GM10847 (cell line): ENCODE data around the gene DGLUCY.

Source experiments
- POLR2A ChIP-seq: IDR thresholded peaks from 2 replicates; pipeline ENCODE4 v1.6.1; 2011; ENCODE audit not compliant: insufficient read length; ENCODE audit errors: extremely low read depth

The DGLUCY gene

GRCh38 chr14:91232603-91233002, 118.7 kb downstream of the DGLUCY start:
- no peak for TF ChIP-seq POLR2A

- no peak for TF ChIP-seq POLR2A
Measured at GRCh38 chr14:91233936-91234790, 120.3 kb downstream of the DGLUCY start.

GRCh38 chr14:91234791-91235114, 120.9 kb downstream of the DGLUCY start:
- no peak for TF ChIP-seq POLR2A

GRCh38 chr14:91235841-91236240, 122.0 kb downstream of the DGLUCY start:
- no peak for TF ChIP-seq POLR2A

DNA sequence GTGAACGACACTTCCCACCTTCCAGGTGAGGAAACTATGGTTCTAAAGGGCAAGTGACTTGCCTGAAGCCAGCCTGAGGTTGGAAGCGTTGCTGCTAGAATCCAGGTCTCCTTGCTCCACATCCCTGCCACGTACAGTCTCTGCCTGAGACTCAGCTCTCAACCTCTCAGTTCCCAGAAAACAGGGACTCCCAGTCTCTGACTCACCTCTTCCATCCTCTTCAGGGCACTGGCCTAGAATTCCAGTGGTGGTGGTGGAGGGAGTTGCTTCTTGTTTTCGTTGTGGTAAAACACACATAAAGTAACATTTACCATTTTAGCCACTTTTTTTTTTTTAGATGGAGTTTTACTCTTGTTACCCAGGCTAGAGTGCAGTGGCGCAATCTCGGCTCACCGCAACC, 123.3 kb downstream of the DGLUCY start:
- TF ChIP-seq POLR2A: no peak

GRCh38 chr14:91238085-91238484, 124.2 kb downstream of the DGLUCY start:
- no peak for TF ChIP-seq POLR2A

GRCh38 chr14:91238661-91239060, 124.8 kb downstream of the DGLUCY start:
- TF ChIP-seq POLR2A: no peak

DNA sequence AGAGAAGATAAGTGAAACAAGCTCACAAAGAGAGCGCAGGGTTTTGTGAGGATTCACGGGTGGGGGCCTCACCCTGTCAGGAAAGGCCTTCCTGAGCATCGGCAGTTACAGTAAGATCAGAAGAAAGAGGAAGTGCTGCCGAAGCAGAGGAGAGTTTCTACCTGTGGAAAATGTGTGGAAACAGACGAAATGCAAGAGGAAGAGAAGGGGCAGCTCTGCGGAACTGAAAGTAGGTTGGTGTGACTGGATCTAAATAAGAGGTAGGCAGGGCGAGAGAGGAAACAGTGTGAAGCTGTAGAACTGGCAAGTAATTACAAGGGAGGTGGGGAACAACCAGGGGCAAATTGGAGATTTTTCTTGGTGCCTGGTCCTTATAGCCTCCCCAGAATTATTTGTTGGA, 128.0 kb downstream of the DGLUCY start:
- no peak for TF ChIP-seq POLR2A

GRCh38 chr14:91242635-91243034, 128.8 kb downstream of the DGLUCY start:
- TF ChIP-seq POLR2A: no peak

DNA sequence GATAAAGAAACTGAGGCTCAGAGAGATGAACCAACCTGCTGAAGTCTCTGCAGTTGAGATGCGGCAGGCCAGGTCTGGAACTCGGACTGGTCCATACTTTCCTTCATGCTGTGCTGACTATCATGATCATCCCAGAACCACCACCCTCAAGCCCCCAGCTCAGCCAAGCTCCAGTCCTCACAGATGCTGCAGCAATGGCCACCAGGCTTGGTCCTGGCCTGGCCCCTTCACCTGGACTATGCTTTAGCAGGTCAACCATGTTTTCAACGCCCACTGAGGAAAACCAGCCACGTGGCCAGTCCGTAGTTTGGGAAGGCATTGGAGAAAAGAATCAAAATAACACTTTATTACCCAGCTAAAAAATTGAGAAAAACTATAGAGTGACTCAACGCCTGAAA, 129.2 kb downstream of the DGLUCY start:
- no peak for TF ChIP-seq POLR2A

DNA sequence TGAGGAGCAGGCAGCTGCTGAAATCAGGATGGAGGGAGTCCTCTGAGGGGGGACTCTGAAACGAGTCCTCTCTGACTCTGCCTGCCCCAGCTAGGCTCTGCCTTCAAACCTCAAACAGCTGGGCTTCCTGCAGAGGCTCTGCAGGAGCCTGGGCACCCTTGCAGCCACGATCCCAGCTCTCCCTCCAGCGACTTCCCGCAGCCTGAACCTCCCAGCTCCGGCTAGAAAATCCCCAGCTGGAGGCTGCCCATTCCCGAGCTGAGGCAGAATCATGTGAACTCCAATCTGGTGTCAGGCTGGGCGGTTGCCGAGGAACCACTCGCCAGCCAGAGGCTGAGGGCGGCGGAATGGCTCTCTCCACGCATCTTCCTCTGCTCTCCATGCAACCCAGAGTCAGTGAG, 130.6 kb downstream of the DGLUCY start, which contains the start of gene GPR68:
Gene GPR68 (minus strand): TSS at position 204 of the 401 bp plus-strand sequence. CDS start 9,654 bp downstream, outside the sequence.
- no peak for TF ChIP-seq POLR2A

- no peak for TF ChIP-seq POLR2A
Measured at GRCh38 chr14:91245029-91245428, 131.2 kb downstream of the DGLUCY start.

GRCh38 chr14:91246051-91246852, 132.4 kb downstream of the DGLUCY start:
- TF ChIP-seq POLR2A: no peak

GRCh38 chr14:91249841-91250616, 136.2 kb downstream of the DGLUCY start:
- no peak for TF ChIP-seq POLR2A

DNA sequence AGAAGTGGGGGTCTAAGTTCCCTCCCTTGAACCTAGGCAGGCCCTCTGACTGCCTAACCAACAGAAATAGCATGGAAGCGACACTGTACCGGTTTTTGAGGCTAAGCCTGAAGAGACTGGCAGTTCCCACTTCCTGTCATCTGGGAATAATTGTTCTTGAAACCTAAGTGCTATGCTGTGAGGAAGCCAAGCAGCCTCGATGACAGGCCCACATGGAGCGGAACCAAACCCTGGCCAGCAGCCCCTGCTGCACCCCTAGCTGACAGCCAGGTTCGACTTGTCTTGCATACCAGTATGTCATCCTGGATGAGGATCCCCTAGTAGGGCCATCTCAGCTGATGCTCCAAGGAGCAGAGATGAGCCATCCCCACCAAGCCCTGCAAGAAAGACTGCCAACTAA, 137.0 kb downstream of the DGLUCY start:
- no peak for TF ChIP-seq POLR2A

GRCh38 chr14:91252871-91253794, 139.3 kb downstream of the DGLUCY start:
- TF ChIP-seq POLR2A: no peak
